NB4 (cell line): ENCODE results near the gene ZNF433.

ENCODE experiments used
- DNase-seq: peaks from one replicate; pipeline ENCODE4 v3.0.0; 2010; ENCODE audit warnings: low read depth
- H3K4me3 ChIP-seq: one replicate; pipeline ENCODE4 v1.5.1; 2011; ENCODE audit warnings: mild to moderate bottlenecking, low read depth, low read length, moderate library complexity
- MYC ChIP-seq: IDR thresholded peaks from 2 replicates; pipeline ENCODE4 v1.6.1; 2011; ENCODE audit warnings: low read depth, low read length
- POLR2A ChIP-seq: IDR thresholded peaks from 2 replicates; pipeline ENCODE4 v1.6.1; 2011; ENCODE audit warnings: mild to moderate bottlenecking; ENCODE audit not compliant: insufficient read length; ENCODE audit errors: extremely low read depth
- TF ChIP-seq, protein P1 (sequence below): IDR thresholded peaks from 2 replicates; pipeline ENCODE4 v1.6.1; 2011; ENCODE audit warnings: low read depth, low read length
- TF ChIP-seq, protein P2 (sequence below): IDR thresholded peaks from one replicate; pipeline ENCODE4 v1.5.1; 2012; ENCODE audit warnings: low read depth, low read length

ZNF433 gene

DNA sequence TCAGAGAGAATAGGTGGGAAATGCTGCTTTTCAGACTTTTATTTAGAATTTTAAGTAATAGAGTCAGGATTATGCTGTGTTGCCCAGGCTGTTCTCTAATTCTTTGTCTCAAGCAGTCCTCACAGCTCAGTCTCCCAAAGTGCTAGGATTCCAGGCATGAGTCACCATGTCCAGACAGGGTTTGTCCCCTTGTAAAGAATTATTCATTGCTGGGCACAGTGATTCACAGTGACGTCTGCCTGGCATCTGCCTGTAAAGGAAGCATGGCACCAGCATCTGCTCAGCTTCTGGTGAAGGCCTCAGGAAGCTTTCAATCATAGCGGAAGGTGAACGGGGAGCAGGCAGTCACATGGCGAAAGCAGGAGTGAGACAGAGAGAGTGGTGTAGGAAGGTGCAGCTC lies 53.0 kb downstream of the ZNF433 start:
- TF ChIP-seq POLR2A (no peak), MYC (no peak)
- TF ChIP-seq, protein P1, sequence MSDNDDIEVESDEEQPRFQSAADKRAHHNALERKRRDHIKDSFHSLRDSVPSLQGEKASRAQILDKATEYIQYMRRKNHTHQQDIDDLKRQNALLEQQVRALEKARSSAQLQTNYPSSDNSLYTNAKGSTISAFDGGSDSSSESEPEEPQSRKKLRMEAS = no peak
- TF ChIP-seq, protein P2, sequence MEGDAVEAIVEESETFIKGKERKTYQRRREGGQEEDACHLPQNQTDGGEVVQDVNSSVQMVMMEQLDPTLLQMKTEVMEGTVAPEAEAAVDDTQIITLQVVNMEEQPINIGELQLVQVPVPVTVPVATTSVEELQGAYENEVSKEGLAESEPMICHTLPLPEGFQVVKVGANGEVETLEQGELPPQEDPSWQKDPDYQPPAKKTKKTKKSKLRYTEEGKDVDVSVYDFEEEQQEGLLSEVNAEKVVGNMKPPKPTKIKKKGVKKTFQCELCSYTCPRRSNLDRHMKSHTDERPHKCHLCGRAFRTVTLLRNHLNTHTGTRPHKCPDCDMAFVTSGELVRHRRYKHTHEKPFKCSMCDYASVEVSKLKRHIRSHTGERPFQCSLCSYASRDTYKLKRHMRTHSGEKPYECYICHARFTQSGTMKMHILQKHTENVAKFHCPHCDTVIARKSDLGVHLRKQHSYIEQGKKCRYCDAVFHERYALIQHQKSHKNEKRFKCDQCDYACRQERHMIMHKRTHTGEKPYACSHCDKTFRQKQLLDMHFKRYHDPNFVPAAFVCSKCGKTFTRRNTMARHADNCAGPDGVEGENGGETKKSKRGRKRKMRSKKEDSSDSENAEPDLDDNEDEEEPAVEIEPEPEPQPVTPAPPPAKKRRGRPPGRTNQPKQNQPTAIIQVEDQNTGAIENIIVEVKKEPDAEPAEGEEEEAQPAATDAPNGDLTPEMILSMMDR = no peak
- no peak for DNase-seq

DNA sequence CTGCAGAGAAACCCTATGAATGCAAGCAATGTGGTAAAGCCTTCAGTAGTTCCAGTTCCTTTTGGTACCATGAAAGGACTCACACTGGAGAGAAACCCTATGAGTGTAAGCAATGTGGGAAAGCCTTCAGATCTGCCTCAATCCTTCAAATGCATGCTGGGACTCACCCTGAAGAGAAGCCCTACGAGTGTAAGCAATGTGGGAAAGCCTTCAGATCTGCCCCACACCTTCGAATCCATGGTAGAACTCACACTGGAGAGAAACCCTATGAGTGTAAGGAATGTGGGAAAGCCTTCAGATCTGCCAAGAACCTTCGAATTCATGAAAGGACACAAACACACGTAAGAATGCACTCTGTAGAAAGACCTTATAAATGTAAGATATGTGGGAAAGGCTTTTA lies 56.0 kb downstream of the ZNF433 start:
- no peak for DNase-seq
- TF ChIP-seq, protein P2 = no peak
- TF ChIP-seq POLR2A (no peak), MYC (no peak)
- TF ChIP-seq, protein P1 = no peak
- H3K4me3 ChIP-seq = no peak overlapping the region

More for the DNA sequence above, 53.0 kb downstream of the ZNF433 start:
- H3K4me3 ChIP-seq = no peak overlapping the region

DNA sequence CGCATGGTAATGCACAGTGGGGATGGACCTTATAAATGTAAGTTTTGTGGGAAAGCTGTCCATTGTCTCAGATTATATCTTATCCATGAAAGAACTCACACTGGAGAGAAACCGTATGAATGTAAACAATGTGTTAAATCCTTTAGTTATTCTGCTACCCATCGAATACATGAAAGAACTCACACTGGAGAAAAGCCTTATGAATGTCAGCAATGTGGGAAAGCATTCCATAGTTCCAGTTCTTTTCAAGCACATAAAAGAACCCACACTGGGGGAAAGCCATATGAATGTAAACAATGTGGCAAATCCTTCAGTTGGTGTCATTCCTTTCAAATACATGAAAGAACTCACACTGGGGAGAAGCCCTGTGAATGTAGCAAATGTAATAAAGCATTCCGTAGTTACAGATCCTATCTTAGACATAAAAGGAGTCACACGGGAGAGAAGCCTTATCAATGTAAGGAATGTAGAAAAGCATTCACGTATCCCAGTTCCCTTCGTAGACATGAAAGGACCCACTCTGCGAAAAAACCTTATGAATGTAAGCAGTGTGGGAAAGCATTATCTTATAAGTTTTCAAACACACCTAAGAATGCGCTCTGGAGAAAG lies 56.9 kb downstream of the ZNF433 start:
- TF ChIP-seq MYC (no peak), POLR2A (no peak)
- TF ChIP-seq, protein P2 = no peak
- TF ChIP-seq, protein P1 = no peak
- no peak for DNase-seq
- H3K4me3 ChIP-seq = no peak overlapping the region

DNA sequence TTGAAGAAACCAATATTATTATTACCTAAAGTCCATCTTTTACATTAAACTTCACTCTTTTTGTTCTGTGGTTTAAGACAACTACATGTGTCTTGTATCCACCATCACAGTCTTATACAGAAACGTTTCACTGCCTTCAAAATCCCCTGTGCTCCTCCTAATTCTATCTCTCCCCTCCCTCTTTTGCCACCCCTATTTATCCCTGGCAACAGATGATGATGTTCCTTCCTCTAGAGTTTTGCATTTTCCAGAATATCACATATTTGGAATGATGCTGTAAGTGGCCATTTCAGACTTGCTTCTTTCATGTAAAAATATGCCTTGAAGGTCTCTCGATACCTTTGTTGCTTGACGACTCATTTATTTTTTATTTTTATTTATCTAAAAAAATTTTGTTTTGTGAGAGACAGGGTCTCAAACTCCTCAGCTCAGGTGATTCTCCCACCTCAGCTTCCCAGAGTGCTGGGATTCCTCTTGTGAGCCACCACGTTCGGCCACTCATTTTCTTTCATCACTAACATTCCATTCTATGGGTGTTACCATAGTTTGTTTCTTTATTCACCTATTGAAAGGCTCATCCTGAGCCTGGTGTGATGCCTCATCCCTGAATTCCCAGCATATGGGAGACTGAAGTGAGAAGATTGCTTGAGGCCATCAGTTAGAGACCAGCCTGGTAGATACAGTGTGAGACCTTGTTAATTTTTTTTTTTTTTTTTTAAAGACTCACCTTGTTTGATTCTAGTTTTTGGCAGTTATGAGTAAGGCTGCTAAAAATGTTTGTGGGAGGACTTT lies 62.3 kb downstream of the ZNF433 start:
- TF ChIP-seq POLR2A = no peak
- no peak for TF ChIP-seq MYC
- TF ChIP-seq, protein P2 = no peak
- TF ChIP-seq, protein P1 = no peak
- DNase-seq = no peak

DNA sequence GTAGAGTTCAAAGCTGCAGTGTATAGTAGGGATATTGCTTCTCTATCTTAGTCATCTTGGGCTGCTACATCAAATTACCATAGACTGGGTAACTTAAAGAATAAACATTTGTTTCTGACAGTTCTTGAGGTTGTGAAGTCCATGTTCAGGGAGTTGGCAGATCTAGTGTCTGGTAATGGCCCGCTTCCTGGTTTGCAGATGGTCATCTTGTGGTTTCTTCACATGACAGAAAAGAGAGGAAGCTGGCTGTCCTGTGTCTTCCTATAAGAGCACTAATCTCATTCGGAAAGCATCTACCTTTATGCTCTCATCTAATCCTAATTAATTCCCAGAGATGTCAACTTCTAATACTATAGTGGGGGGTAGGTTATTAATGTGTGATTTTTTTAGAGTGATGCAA lies 64.4 kb downstream of the ZNF433 start:
- no peak overlapping the region for H3K4me3 ChIP-seq
- TF ChIP-seq, protein P1 = no peak
- TF ChIP-seq POLR2A (no peak), MYC (no peak)
- TF ChIP-seq, protein P2 = no peak
- DNase-seq = peak; percentile 41

More for the DNA sequence above, 62.3 kb downstream of the ZNF433 start:
- H3K4me3 ChIP-seq = no peak overlapping the region
